Gastroesophageal sphincter (tissue), 4 donors: ENCODE results near the gene AFDN. TPM values are rescaled to one million over a fixed set of nuclear protein-coding genes. Genes with fewer than 3 reads are reported as not detected.

Experiments
- ATAC-seq: fragments of 150-250 bp; one replicate; pipeline ENCODE4 v1.9.1; 2016; ENCODE audit warnings: mild to moderate bottlenecking, moderate library complexity
- H3K27ac ChIP-seq, 4 donors: fragments of 200-600 bp; sonication (generic) in 3 of 4; 1 replicate in 3 of 4; 2 replicates in 1 of 4; pipeline ENCODE4 v1.5.1; 2016 to 2019
- H3K27me3 ChIP-seq: fragments of 200-600 bp; sonication (generic); one replicate; pipeline ENCODE4 v1.5.1; 2019
- H3K36me3 ChIP-seq, 2 donors: fragments of 200-600 bp; sonication (generic); one replicate each; pipeline ENCODE4 v1.5.1; 2019; ENCODE audit warnings: control low read depth in 1 of 2
- H3K4me1 ChIP-seq, 3 donors: fragments of 200-600 bp; sonication (generic); 1 replicate in 2 of 3; 2 replicates in 1 of 3; pipeline ENCODE4 v1.5.1; 2016 to 2019; ENCODE audit warnings: control low read depth in 2 of 3
- H3K4me3 ChIP-seq, 2 donors: fragments of 200-600 bp; sonication (generic); one replicate each; pipeline ENCODE4 v1.5.1; 2019; ENCODE audit warnings: mild to moderate bottlenecking in 1 of 2, moderate library complexity in 1 of 2
- H3K9me3 ChIP-seq, 3 donors: fragments of 200-600 bp; sonication (generic); one replicate each; pipeline ENCODE4 v1.5.1; 2017 to 2019; ENCODE audit warnings: control low read depth in 2 of 3
- CTCF ChIP-seq, 4 experiments: fragments of 200-600 bp in 2 of 4; fragments of 450-650 bp in 2 of 4; sonication (generic) in 1 of 4; IDR thresholded peaks; one replicate each; pipeline ENCODE4 v1.5.1; 2017 to 2019; ENCODE audit warnings: antibody characterized with exemption in 4 of 4, mild to moderate bottlenecking in 2 of 4, moderate library complexity in 2 of 4
- EP300 ChIP-seq: sonication (generic); formaldehyde crosslinking; IDR thresholded peaks from one replicate; pipeline ENCODE4 v1.6.1; 2017; ENCODE audit warnings: antibody characterized with exemption, mild to moderate bottlenecking
- POLR2A ChIP-seq, 2 donors: fragments of 450-650 bp; IDR thresholded peaks; one replicate each; pipeline ENCODE4 v1.6.1; 2017; ENCODE audit warnings: antibody characterized with exemption in 2 of 2, mild to moderate bottlenecking in 2 of 2, moderate library complexity in 1 of 2
- POLR2AphosphoS5 ChIP-seq: sonication (generic); formaldehyde crosslinking; IDR thresholded peaks from one replicate; pipeline ENCODE4 v1.6.1; 2017; ENCODE audit warnings: antibody characterized with exemption
- WGBS, 2 donors: methylation state at CpG; one replicate each; pipeline ENCODE4 v1.1.5; 2018; ENCODE audit warnings: low coverage in 1 of 2; 5-methylcytosine and 5-hydroxymethylcytosine counted together
- total RNA-seq, 4 donors: library from RNA; depleted of rRNA; stranded (reverse); fragments of >200 nt; gene quantifications; one replicate each; pipeline ENCODE4 v1.1.0, GENCODE V29; 2016

Gene AFDN
- total RNA-seq, 4 donors from 2014 or later = 60.7 to 98.4 (median 79.7) TPM

GRCh38 chr6:167856474-167856873, 29.8 kb downstream of the AFDN start:
- peaks cover 0 to 75% (median 4%) of the 10 kb centered on the region in 3 donors for H3K4me1 ChIP-seq
- ATAC-seq = no peak
- H3K9me3 ChIP-seq = no peaks in the 10 kb centered on the region
- TF ChIP-seq CTCF (IDR thresholded peaks at IDR 0.05) = no peak
- TF ChIP-seq EP300 = no peak
- no peak for TF ChIP-seq POLR2A (IDR thresholded peaks at IDR 0.05)
- no peak for TF ChIP-seq POLR2AphosphoS5
- no peaks in the 10 kb centered on the region for H3K36me3 ChIP-seq
- WGBS, 2 donors = 83 to 100% methylated on average over 1 of the region's 1 CpG
- no peak overlapping the region for H3K4me3 ChIP-seq
- peak overlapping the region; percentile 53 to 71 (median 62) for H3K27ac ChIP-seq
- H3K27me3 ChIP-seq = no peaks in the 10 kb centered on the region

DNA sequence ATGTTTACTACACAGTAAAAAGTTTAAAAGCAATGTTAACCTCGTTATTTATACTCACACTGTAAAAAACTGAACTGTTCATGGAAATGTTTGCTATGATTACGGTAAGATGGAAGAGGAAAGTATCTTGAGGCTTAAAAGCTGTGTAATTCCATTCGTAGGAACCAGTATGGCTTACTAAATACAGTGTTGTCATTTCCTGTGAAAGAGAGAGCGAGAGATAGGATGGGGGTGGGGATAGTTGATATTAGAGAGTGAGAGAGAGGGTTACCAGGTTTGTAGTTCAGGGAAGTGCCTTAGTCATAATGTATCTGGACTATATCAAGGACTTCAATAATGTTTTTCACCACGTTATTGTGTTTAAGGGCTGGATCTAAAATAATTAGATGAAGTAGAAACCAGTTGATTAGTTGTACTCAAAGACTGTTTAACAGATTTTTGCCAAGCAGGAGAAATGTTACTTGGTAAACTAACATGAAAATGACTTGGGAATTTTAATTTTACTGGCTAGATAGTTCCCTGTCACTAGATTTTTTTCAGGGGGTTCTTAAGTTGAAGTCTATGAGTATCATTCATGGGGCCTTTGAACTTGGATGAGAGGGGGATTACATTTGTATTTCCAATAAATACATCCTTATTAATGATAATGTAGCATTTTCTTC, 30.4 kb downstream of the AFDN start:
- Histone ChIP-seq H3K36me3 (no peaks in the 10 kb centered on the region), H3K4me1 (peaks cover 0 to 80% (median 4%) of the 10 kb centered on the region in 3 donors), H3K27ac (peak overlapping the region in 3 of 4 donors; percentile 61 to 71 (median 64)), H3K27me3 (no peaks in the 10 kb centered on the region), H3K9me3 (no peaks in the 10 kb centered on the region), H3K4me3 (no peak overlapping the region)
- TF ChIP-seq POLR2AphosphoS5 (peak; percentile 89), EP300 (no peak)
- no peak for ATAC-seq
- WGBS, 2 donors = 28 to 29% methylated on average over 5 of the region's 5 CpGs

- TF ChIP-seq POLR2A (IDR thresholded peaks at IDR 0.05) (no peak), EP300 (no peak), CTCF (IDR thresholded peaks at IDR 0.05) (no peak), POLR2AphosphoS5 (no peak)
- 19 to 20% methylated on average over 1 of the region's 1 CpG for WGBS, 2 donors
- peak overlapping the region in 2 of 4 donors; percentile 61 to 64 for H3K27ac ChIP-seq
- no peak overlapping the region for H3K4me3 ChIP-seq
- H3K36me3 ChIP-seq = no peaks in the 10 kb centered on the region
- no peaks in the 10 kb centered on the region for H3K27me3 ChIP-seq
- H3K9me3 ChIP-seq = no peaks in the 10 kb centered on the region
- no peak for ATAC-seq
- H3K4me1 ChIP-seq = peaks cover 0 to 72% (median 4%) of the 10 kb centered on the region in 3 donors
These were observed 31.4 kb downstream of the AFDN start for GRCh38 chr6:167858086-167858591.

DNA sequence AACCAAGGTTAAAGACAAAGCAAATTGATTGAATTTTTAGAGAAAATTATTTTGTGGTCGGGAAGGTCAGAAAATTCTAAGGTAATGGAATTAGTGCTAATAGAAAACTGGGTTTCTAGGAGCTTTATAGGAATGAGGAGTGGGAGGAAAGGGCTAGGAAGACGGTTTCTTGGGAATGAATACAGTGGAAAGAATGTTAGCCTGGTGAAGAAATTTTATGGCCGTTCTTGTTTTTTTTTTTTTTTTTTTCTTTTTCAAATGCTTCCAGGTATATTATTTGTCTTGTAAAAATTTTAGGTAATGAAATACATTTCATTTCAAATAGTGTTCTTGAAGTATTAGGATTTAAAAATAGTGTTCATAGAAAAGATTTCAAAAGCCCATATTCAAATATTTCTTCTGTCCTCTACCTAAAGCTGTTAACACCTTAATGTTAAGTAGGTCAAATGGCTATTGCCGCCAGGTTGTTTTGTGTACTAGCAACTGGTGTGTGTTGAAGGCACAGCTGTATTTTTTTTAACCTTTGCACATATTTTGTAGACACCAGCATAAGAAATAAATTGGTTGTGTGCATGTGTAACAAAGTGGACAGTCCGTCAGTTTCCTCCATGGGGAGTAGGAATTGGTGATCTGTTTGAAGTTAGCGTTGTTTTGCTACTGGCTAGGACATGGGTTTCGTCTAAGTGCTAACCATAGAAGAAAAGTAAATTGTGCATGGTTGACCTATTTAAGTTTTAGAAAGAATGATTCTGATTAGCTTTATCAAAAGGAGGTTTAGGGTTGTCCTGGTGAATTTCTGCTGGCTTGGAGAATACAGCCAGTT, 32.3 kb downstream of the AFDN start:
- Histone ChIP-seq H3K9me3 (no peaks in the 10 kb centered on the region), H3K27me3 (no peaks in the 10 kb centered on the region), H3K36me3 (no peaks in the 10 kb centered on the region), H3K4me1 (peaks cover 0 to 71% (median 4%) of the 10 kb centered on the region in 3 donors), H3K4me3 (no peak overlapping the region), H3K27ac (peak overlapping the region in 2 of 4 donors; percentile 61 to 64)
- 39 to 55% methylated on average over 7 of the region's 7 CpGs for WGBS, 2 donors
- ATAC-seq = no peak
- no peak for TF ChIP-seq POLR2AphosphoS5
- TF ChIP-seq EP300 = no peak
- TF ChIP-seq POLR2A (IDR thresholded peaks at IDR 0.05) = no peak
- no peak for TF ChIP-seq CTCF (IDR thresholded peaks at IDR 0.05)

DNA sequence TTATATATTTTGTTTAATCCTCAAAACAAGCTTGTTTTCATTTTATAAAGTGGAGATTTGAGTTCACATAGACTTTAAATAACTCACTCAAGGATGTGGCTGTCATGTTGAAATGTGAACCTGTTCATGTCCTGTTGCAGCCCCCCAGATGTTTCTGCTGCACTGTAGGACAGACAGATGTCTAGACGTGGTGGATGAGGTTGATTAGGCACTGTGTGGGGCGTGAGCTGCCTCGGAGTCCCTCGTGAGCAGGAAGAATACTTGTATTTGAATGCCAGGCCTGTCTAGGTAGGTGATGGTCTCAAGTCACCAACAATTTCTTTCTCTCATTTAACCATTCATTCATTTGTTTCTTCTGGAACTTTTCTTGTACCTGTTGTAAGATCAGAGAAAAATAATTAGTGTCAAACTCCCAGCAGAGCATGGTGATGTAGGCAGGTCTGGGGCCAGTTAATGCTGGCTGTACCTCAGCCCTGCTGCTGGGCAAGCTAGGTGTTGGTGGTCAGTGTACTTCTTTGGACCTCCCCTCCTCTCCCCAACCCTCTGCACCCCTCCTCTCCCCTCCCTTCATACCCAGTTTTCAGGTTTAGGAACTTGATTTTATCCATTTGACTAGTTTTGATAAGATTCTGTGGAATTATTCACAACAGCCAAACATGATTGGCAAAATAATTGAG, 34.0 kb downstream of the AFDN start:
- TF ChIP-seq CTCF (IDR thresholded peaks at IDR 0.05) (no peak), POLR2A (IDR thresholded peaks at IDR 0.05) (no peak), POLR2AphosphoS5 (no peak), EP300 (no peak)
- no peaks in the 10 kb centered on the region for H3K27me3 ChIP-seq
- H3K9me3 ChIP-seq = no peaks in the 10 kb centered on the region
- H3K4me1 ChIP-seq = peaks cover 0 to 60% (median 0%) of the 10 kb centered on the region in 3 donors
- 78% methylated on average over 4 of the region's 4 CpGs; no CpG with 5 or more reads in 1 of the 2 donors for WGBS, 2 donors
- H3K36me3 ChIP-seq = peaks cover 0 to 4% of the 10 kb centered on the region in 2 donors
- no peak overlapping the region for H3K27ac ChIP-seq
- no peak overlapping the region for H3K4me3 ChIP-seq
- no peak for ATAC-seq
